DMS153 (cell line): Measurements from ENCODE around the gene CEP295NL.
"Not testable (repeated sequence)": the region's sequence is repeated elsewhere in the genome, so short reads cannot be mapped to it uniquely, and the experiment has no call there.

Experiments
- DNase-seq: peaks from one replicate; lab custom pipeline; 2025; lab: John Stamatoyannopoulos, UW

CEP295NL gene

DNA sequence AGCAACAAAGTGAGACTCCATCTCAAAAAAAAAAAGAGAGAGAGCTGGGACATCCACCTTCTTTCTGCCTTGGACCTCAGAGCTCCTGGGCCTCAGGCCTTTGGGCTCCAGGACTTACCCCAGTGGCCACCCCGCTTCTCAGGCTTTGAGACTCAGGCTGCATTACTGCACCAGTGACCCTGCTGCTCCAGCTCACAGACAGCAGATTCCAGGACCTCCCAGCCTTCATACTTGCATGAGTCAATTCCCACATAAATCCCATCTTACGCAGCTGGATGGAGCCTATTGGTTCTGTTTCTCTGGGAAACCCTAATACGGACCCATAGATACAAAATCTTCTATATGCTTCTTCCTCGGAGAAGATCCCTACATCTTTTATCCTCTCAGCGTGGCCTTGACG is 2.1 kb upstream of the CEP295NL start:
- DNase-seq, result no peak

DNA sequence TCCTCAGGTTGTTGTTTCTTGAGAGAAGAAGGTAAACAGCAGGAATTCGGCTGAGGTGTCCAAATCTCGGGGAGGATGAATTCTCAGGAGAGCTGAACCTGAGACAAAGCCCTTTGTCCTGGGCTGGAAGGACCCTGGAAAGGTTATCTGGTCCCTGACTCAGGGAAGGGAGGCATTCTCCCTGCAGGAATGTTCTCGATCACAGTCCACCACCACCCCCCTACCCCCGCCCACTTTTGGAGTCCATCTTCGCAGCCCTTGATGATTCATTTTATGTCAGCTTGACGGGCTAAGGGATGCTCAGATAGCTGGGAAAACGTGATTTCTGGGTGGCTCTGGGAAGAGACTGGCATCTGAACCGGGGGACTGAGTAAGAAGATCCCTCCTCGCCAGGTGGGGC is 1.4 kb upstream of the CEP295NL start:
- DNase-seq, result no peak

- not testable (repeated sequence) for DNase-seq
These were observed 770 bp downstream of the CEP295NL start for GRCh38 chr17:78902231-78902630.

DNA sequence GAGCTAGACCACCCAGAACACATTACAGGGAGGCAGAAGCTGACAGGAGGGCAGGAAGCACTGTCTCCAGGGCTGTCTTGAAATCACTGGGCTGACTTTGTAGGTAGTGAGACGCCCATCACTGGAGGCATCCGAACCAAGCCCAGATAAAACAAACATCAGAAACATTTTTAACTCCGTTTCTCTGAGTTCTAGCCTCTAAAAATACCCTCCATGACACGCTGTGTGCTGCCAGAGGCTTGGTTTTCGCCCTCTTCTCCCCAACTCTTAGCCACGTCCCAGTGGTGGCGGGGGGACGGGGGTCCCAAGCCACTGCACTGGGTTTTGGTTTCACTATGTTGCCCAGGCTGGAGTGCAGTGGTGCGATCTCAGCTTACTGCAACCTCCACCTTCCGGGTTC is 1.2 kb downstream of the CEP295NL start:
- DNase-seq, result no peak

DNA sequence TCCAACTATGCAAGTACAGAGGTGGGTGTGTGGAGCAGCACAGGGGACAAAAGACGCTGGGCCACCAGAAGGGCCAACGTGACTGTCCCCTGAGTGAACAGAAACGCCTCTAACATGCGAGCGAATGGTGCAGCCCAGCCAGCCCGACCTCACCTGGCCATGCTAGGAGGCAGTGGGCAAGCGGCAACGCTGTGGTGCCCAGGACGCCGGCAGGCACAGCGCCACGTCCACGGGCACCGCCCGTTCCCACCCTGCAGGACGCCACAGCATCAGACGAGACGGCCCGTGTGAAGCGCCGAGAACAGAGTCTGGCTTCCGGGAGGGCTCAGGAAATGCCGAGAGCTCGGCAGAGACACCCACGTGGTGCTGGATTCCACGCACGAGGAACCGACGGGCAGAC is 2.2 kb downstream of the CEP295NL start:
- no peak for DNase-seq

DNA sequence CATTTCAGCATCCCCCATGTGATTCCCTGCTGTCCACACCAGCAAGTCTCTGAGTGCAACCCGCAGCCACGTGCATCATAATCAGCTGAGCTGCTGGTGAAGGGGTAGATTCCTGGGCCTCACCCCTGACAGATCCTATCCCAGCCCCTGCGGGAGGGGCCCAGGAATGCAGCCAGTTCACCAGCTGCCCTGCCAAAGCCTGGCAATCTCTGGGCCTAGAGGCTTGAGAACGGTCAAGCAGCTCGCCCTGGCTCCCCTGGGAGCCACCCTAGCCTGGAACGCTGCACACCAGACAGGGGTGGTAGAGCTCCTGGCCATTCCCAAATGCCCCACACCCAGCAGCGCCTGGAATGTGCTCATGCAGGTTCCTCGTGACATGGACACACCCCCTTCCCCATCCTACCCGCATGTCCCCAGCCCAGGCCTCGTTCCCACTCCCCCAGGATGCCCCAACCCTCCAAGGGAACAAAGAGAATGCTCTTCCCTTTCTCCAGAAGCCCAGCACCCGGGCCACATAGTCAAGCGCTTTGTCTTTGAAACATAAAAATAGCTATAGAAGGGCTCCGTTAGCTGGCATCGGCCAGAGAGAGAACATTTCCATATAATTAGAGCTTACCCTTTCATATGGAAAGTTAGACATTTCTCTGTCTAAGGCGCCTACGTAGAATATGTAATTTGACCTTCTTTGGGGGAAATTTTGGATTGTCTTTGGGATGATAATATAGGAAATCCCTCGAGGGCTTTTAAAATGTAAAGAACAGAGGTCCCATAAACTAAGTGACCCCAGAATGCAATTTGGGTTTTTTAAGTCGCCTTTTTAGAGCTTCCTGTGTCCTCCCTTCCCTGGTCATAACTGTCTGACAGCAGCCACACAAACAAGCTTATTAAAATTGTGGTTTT is 3.4 kb downstream of the CEP295NL start:
- no peak for DNase-seq

DNA sequence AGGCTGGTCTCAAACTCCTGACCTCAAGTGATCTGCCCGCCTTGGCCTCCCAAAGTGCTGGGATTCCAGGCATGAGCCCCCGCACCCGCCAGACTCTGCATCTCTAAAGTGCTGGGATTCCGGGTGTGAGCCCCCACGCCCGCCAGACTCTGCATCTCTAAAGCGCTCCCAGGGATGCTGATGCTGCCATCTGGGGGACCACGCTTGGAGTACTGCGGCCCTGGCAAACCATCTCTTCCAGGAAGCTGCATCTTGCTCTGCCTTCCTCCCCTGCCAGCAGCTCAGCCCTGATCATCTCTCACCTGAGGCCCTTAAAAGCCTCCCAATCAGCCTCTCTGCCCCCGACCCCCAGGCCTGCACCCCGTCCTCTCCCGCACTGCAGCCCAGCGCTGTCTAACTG is 4.1 kb downstream of the CEP295NL start:
- no peak for DNase-seq

DNA sequence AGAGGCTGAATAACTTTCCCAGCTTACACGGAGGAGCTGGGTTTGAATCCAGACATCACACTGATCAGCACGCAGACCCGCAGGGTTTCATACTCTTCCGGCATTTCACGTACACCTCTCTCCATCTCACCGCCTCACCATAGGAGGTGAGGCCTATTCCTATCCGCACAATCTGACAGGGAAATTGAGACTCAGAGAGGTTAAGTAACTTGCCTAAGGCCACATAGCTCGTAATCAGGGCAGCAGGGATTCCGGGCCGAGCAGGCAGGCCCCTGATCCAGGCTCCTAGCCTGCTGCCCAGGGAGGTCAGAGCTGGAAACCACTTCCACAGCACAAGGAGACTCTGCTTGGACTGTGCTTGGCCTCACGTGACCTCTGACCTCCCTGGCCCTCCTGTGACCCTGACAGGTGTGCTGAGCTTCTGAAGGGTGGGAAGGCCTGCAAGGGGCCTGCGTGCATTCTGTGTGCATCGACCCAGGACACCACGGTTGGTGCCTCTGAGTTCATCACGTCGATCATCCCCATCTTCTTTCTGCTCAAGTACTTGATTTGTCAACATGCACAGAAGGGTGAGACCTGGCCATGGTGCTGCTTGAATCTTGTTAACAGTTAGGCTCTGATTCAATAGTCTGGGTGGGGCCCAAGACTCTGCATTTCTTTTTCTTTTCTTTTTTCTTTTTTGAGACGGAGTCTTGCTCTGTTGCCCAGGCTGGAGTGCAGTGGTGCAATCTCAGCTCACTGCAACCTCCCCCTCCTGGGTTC is 4.7 kb downstream of the CEP295NL start:
- DNase-seq, result no peak

GRCh38 chr17:78897664-78898047 is 5.3 kb downstream of the CEP295NL start:
- DNase-seq, result no peak

GRCh38 chr17:78896834-78897663 is 6.0 kb downstream of the CEP295NL start:
- no peak for DNase-seq

DNA sequence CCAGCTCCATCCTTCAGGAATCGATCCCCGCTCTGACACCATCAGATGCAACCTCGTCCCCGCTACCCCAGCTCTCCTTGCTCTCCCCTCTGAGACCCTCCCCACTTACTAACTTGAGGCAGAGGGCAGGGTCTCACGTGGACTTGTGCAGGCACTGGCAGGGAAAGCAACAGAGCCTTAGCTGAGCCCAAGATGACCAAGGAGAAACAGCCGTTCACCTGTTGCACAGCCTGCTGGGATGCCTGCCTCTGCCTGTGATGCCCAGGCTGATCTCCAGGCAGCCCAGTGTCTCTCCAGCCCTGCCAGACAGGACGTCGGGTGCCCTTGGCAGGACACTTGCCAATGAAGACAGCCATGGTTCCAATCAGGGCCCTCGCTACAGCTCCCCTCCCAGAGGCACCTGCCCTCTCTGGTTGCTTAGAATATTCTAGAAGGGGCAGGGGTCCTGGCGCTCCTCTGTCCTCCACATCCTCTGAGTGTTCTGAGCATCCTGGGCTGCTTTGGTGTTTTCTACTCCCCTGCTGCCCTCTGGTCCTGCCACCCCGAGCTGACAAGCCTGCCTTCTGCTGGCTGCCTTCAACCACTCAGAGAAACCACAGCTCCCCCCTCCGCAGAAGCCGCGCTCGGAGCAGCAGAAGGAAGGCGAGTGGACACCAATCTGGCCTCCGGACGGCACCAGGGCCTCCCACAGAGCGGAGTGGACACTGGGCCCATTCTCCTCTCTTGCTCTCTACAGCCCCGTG is 6.7 kb downstream of the CEP295NL start:
- no peak for DNase-seq

- DNase-seq, result no peak
These were observed 7.7 kb downstream of the CEP295NL start for GRCh38 chr17:78895322-78895721.

DNA sequence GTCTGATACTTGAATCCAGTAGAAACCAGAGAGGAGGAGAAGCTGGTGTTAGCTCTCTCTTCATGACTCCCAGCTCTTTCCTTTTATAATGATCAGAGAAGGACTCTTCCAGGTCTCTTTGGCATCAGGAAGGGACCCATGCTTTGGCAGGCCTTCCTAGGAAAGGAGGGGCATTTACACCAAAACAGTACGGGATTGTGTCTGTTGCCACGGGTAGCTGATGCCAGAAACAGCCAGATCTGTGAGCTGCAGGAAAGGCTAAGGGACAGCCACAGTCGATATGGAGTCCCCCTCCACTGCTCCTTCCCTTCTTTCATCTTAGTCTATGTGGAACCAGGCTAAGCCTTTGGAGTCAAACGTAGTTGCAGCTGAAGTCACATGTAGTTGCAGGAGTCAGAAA is 9.3 kb downstream of the CEP295NL start:
- DNase-seq, result no peak

GRCh38 chr17:78892936-78893379 is 10.0 kb downstream of the CEP295NL start:
- no peak for DNase-seq

- no peak for DNase-seq
These were observed 10.5 kb downstream of the CEP295NL start for GRCh38 chr17:78892520-78892919.

DNA sequence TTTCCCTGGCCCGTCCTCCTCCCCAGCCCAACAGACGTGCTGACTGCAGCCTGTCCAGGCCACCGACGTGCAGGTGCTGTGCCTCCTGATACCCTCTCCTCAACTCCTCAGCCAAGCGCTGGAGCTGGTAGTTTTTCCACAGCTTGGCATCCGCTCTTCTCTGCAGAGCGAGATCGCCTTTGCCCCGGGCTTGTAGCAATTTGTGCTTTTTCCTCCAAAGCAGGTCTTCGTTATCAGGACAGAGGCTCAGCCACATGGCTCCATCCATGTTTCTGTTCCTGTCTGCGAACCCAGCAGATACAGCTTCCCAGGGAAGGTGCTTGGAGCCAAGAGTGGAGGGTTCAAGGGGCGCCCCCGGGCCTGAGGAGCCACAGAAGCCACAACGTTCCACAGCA is 10.9 kb downstream of the CEP295NL start:
- no peak for DNase-seq

GRCh38 chr17:78891406-78892061 is 11.5 kb downstream of the CEP295NL start:
- no peak for DNase-seq

GRCh38 chr17:78890498-78890897 is 12.5 kb downstream of the CEP295NL start:
- DNase-seq, result no peak

DNA sequence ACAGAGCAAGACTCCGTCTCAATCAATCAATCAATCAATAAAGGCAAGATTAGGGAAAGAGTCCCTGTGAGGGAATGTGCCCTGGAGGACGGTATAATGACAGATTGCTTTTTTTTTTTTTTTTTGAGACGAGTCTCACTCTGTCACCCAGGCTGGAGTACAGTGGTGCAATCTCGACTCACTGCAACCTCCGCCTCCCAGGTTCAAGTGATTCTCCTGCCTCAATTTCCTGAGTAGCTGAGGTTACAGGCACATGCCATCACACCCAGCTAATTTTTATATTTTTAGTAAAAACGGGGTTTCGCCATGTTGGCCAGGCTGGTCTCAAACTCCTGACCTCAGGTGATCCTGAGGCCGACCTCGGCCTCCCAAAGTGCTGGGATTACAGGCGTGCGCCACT is 12.9 kb downstream of the CEP295NL start:
- not testable (repeated sequence) for DNase-seq

GRCh38 chr17:78889531-78889930 is 13.5 kb downstream of the CEP295NL start:
- DNase-seq, result no peak

DNA sequence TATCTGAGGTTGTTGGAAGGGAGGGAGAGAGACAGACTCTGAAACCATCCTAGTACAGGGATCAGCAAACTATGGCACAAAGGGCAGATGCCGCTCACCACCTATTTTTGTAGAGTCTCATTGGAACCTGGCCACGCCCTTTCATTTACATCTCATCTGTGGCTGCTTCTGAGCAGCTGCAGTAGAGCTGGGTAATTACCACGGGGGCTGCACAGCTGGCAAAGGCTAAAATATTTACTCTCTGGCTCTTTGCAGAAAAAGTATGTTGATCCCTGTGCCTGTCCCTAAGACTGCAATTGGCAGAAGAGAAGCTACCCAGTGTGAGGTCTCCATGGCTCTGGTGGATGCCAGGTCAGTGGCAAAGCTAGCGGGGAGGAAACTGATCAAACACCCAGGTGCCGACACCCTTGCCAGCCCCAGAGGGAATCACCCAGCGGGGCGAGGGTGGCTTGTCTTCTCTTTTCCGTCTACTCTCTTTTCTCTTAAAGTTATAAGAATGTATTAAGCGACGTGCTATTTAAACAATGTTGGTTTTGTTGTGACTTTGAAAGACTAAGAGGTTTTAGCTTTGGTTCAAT is 14.0 kb downstream of the CEP295NL start:
- DNase-seq, result no peak
